ENCODE results near the gene GDF9. TPM values are rescaled to one million over a fixed set of nuclear protein-coding genes. Genes with fewer than 3 reads are reported as not detected.

The GDF9 gene
- total and polyA plus RNA-seq, 2 experiments from 2014 or later: 0.45 to 1.8 TPM

DNA sequence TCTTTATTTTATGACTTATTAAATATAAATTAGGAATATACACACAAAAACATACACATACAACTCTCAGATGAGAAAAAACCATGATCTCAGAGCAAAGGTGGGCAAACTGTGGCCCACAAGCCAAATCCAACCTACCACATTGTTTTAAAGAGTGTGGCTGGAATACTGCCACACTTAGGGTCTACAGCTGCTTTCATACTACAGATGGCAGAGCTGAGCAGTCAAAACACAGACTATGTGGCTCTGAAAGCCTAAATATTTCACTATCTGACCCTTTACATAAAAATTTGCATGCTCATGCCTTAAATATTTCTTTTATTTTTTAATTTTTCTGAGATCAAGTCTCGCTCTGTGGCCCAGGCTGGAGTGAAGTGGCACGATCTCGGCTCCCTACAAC, 35.5 kb upstream of the GDF9 start:
- Histone ChIP-seq H3K27me3 (no peaks in the 10 kb centered on the region), H3K27ac (no peak overlapping the region), H3K36me3 (peaks cover 32% of the 10 kb centered on the region), H3K4me1 (ENCODE audit: low read depth) (no peaks in the 10 kb centered on the region), H3K4me3 (no peak overlapping the region), H3K9me3 (ENCODE audit: low read depth) (no peaks in the 10 kb centered on the region)
- TF ChIP-seq, protein P1, sequence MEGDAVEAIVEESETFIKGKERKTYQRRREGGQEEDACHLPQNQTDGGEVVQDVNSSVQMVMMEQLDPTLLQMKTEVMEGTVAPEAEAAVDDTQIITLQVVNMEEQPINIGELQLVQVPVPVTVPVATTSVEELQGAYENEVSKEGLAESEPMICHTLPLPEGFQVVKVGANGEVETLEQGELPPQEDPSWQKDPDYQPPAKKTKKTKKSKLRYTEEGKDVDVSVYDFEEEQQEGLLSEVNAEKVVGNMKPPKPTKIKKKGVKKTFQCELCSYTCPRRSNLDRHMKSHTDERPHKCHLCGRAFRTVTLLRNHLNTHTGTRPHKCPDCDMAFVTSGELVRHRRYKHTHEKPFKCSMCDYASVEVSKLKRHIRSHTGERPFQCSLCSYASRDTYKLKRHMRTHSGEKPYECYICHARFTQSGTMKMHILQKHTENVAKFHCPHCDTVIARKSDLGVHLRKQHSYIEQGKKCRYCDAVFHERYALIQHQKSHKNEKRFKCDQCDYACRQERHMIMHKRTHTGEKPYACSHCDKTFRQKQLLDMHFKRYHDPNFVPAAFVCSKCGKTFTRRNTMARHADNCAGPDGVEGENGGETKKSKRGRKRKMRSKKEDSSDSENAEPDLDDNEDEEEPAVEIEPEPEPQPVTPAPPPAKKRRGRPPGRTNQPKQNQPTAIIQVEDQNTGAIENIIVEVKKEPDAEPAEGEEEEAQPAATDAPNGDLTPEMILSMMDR (IDR thresholded peaks at IDR 0.05; ENCODE audit: low read depth, low read length): no peak
- peak in 1 of 2 donors; percentile 10 for DNase-seq (ENCODE audit: low read depth in 1 of 2, low spot score in 1 of 2)

DNA sequence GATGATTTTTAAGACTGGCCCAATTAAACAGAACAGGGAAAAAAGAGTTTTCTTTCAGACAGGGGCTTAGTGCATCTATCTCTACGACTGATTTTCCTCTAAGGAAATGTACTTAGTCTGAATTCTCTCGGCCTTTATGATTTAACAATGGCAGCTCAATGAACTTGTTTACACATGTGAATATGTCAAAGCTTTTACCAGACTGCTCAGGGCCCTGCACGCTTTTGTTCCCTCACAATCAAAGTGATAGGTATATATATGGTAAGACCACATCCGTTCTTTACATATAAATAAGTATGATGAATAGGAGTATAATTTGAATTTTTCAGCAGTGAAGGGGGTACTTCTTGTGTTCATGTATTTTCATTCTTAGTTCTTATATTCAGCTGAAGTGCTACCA, 34.8 kb upstream of the GDF9 start:
- no peak for DNase-seq (ENCODE audit: low read depth in 1 of 2, low spot score in 1 of 2)
- H3K4me1 ChIP-seq (ENCODE audit: low read depth): no peaks in the 10 kb centered on the region
- H3K9me3 ChIP-seq (ENCODE audit: low read depth): no peaks in the 10 kb centered on the region
- TF ChIP-seq, protein P1 (IDR thresholded peaks at IDR 0.05; ENCODE audit: low read depth, low read length): no peak
- no peak overlapping the region for H3K27ac ChIP-seq
- H3K36me3 ChIP-seq: peaks cover 36% of the 10 kb centered on the region
- no peak overlapping the region for H3K4me3 ChIP-seq
- H3K27me3 ChIP-seq: no peaks in the 10 kb centered on the region

DNA sequence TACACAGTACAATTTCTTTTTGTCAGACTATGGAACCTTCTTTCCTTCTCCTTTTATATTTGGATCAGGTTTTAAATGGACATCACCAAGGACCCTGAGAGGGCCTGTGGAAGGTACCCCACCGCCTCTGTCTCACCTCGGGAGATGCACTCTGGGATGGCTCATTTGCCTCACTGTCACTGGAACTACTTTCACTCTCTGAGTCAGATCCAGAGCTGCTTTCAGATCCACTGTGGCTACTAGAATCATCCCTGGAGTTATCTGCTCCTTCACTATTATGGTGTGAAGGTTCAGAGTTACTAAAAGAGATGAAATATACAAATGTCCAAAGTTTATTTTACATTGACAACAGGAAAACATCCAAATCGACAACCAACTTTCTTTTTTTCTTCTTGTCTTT, 31.8 kb upstream of the GDF9 start:
- no peak for DNase-seq (ENCODE audit: low read depth in 1 of 2, low spot score in 1 of 2)
- Histone ChIP-seq H3K4me3 (no peak overlapping the region), H3K27ac (no peak overlapping the region), H3K4me1 (ENCODE audit: low read depth) (no peaks in the 10 kb centered on the region), H3K27me3 (no peaks in the 10 kb centered on the region), H3K36me3 (peaks cover 65% of the 10 kb centered on the region), H3K9me3 (ENCODE audit: low read depth) (no peaks in the 10 kb centered on the region)
- TF ChIP-seq, protein P1 (IDR thresholded peaks at IDR 0.05; ENCODE audit: low read depth, low read length): no peak

DNA sequence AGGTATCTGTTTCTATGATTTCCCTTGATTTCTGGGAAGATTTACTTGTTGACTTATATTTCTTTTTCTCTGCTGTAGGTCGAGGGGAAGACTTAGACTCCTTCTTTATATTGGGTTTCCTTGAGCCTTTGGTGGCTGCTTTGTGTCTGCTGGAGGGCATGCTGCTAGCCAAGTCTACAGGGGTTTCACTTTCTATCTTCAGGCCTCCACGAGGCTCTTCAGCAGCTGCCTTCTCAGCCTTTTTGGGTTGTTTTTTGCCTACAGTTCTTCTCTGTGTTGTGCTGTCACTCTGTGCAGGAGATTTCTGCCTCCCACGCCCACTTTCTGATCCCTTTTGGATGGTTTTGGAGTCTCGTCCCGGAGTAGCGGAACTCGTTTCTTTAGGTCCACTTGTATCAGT, 30.4 kb upstream of the GDF9 start:
- Histone ChIP-seq H3K36me3 (peaks cover 66% of the 10 kb centered on the region), H3K9me3 (ENCODE audit: low read depth) (no peaks in the 10 kb centered on the region), H3K27ac (peak overlapping the region; percentile 31), H3K27me3 (no peaks in the 10 kb centered on the region), H3K4me3 (no peak overlapping the region), H3K4me1 (ENCODE audit: low read depth) (no peaks in the 10 kb centered on the region)
- TF ChIP-seq, protein P1 (IDR thresholded peaks at IDR 0.05; ENCODE audit: low read depth, low read length): no peak
- no peak for DNase-seq (ENCODE audit: low read depth in 1 of 2, low spot score in 1 of 2)

DNA sequence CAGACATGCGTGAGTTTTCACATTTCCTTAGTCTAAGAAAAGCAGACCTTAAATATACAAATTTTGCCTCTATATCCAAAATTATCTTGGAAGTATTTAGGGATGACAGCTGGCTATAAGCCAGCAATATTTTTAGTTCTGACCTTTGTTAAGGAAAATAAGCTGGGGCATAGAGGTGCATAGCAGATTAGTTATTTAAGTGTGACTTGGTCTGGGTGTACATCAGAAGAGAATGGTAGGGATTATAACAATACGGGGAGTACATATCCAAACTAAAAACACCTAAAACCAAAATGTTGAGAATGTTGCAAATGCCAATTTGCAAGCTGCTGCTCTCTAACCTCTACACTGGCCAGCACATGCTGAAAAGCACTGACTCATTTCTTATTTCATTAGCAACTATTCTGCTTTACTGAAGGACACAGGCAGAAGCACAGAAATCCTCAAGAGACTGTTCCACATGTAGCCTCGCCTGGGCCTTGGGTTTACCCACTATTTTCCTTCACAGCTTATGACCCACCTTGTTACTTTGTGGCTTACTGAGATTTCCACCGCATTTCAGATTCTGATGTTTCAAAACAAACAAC, 29.5 kb upstream of the GDF9 start:
- Histone ChIP-seq H3K27me3 (no peaks in the 10 kb centered on the region), H3K4me3 (no peak overlapping the region), H3K9me3 (ENCODE audit: low read depth) (no peaks in the 10 kb centered on the region), H3K27ac (peak overlapping the region; percentile 31), H3K4me1 (ENCODE audit: low read depth) (no peaks in the 10 kb centered on the region), H3K36me3 (peaks cover 73% of the 10 kb centered on the region)
- DNase-seq (ENCODE audit: low read depth in 1 of 2, low spot score in 1 of 2): no peak
- TF ChIP-seq, protein P1 (IDR thresholded peaks at IDR 0.05; ENCODE audit: low read depth, low read length): no peak

Measured in cardiac muscle cell (in vitro differentiated cells and primary cell).